ENCODE data around the gene DSN1.

DNA sequence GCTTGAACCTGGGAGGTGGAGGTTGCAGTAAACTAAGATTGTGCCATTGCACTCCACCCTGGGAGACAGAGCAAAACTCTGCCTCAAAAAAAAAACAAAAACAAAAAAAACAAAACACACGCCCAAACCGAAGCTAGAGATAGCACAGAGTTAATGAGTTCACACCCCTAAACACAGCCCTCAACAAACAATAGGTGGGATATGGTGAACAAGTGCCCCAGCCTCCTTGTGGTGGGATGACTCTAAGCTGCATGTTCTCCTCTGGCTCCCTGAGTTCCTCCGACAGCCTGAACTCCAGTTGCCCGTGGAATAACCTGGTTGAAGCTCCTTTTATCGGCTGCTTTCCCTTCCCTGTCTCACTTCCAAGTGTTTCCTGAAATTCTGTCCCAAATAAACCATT, 22.1 kb upstream of the DSN1 start:
- TF ChIP-seq, protein P1, sequence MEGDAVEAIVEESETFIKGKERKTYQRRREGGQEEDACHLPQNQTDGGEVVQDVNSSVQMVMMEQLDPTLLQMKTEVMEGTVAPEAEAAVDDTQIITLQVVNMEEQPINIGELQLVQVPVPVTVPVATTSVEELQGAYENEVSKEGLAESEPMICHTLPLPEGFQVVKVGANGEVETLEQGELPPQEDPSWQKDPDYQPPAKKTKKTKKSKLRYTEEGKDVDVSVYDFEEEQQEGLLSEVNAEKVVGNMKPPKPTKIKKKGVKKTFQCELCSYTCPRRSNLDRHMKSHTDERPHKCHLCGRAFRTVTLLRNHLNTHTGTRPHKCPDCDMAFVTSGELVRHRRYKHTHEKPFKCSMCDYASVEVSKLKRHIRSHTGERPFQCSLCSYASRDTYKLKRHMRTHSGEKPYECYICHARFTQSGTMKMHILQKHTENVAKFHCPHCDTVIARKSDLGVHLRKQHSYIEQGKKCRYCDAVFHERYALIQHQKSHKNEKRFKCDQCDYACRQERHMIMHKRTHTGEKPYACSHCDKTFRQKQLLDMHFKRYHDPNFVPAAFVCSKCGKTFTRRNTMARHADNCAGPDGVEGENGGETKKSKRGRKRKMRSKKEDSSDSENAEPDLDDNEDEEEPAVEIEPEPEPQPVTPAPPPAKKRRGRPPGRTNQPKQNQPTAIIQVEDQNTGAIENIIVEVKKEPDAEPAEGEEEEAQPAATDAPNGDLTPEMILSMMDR (IDR thresholded peaks at IDR 0.05; ENCODE audit: extremely low read depth in 1 of 2, insufficient read depth in 1 of 2, low read depth in 1 of 2, low read length in 2 of 2): no peak
- no peak for TF ChIP-seq POLR2AphosphoS5 (IDR thresholded peaks at IDR 0.05; ENCODE audit: insufficient read depth, low read depth, low read length)
- TF ChIP-seq POLR2A (IDR thresholded peaks at IDR 0.05; ENCODE audit: low read depth, low read length): no peak
- TF ChIP-seq EZH2 (IDR thresholded peaks at IDR 0.05; ENCODE audit: borderline replicate concordance, low read depth, low read length, severe bottlenecking): no peak
